ENCODE data around the gene PPP2R5A. TPM values are rescaled to one million over a fixed set of nuclear protein-coding genes. Genes with fewer than 3 reads are reported as not detected.

The PPP2R5A gene
- total RNA-seq, 1 experiment from 2014 or later = 65.3 TPM

DNA sequence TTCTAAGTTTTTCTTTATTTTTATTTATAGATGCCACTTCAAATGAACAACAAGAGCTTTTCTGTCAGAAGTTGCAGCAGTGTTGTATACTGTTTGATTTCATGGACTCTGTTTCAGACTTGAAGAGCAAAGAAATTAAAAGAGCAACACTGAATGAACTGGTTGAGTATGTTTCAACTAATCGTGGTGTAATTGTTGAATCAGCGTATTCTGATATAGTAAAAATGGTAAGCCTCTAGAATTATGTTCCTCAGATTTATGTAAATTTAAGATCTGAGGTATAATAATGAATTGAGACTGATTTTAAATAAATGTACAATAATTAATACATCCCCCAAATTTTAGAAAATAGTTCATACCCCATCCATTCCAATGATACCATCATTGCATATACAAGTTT, 43.9 kb downstream of the PPP2R5A start:
- H3K4me3 ChIP-seq (ENCODE audit: insufficient read depth, low read depth, low read length) = no peak overlapping the region
- H3K36me3 ChIP-seq (replicated peaks; ENCODE audit: control insufficient read depth, insufficient read depth, low read length) = no peaks in the 10 kb centered on the region; the same call in 1 of the 2 replicates
- DNase-seq = no peak
- no peaks in the 10 kb centered on the region for H3K27me3 ChIP-seq (ENCODE audit: control insufficient read depth, insufficient read depth, low read length)

DNA sequence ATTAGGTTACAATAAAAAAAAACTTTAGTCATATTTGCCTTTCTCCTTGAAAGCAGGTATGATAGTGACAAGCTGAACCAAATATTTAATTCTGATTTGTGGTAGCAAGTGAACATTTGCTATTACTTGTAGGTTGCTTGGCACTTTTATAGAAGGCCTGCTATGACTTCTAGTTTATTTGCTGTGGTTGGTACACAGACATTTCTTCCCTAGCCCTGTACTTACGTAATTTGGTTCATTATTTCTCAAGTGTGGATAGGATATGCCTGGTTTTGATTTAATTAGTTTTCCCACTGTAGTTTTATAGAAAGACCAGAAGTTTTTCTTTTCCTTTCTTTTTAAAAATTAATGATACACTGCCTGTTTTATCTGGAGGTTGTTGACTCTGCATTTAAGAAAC, 55.9 kb downstream of the PPP2R5A start:
- Histone ChIP-seq H3K36me3 (replicated peaks; ENCODE audit: control insufficient read depth, insufficient read depth, low read length) (no peaks in the 10 kb centered on the region; the same call in 1 of the 2 replicates), H3K27me3 (ENCODE audit: control insufficient read depth, insufficient read depth, low read length) (no peaks in the 10 kb centered on the region), H3K4me3 (ENCODE audit: insufficient read depth, low read depth, low read length) (no peak overlapping the region)
- DNase-seq = no peak

DNA sequence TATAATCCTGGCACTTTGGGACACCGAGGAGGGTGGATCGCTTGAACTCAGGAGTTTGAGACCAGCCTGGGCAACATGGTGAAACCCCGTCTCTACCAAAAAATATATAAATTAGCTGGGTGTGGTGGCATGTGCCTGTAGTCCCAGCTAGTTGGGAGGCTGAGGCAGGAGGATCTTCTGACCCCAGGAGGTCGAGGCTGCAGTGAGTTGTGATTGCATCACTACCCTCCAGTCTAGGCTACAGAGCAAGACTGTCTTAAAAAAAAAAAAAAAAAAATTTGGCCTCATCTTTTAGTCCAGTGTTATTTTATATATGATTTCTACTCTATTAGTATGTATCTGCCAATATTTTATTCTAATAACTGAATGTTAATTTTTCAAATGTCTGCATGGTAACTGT, 59.7 kb downstream of the PPP2R5A start:
- H3K36me3 ChIP-seq (replicated peaks; ENCODE audit: control insufficient read depth, insufficient read depth, low read length) = no peaks in the 10 kb centered on the region; the same call in 1 of the 2 replicates
- DNase-seq = no peak
- H3K27me3 ChIP-seq (ENCODE audit: control insufficient read depth, insufficient read depth, low read length) = no peaks in the 10 kb centered on the region
- no peak overlapping the region for H3K4me3 ChIP-seq (ENCODE audit: insufficient read depth, low read depth, low read length)

DNA sequence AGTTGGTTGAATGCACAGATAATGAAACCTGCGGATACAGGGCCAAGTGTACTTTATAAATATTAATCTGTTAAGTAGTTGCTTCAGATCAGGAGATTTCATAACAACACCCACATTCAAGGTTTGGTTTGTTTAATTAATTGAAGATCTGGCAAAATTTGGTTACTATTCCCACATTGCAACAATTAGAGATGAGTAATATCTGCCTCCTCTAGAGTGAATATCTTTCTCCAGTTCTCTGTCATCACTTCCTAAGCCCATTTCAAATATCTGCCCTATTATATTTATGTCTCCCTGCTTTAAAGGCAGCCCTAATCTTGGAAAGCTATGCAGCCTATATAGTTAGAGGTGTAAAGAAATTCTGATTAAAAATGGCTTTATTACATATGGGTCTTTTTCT, 61.4 kb downstream of the PPP2R5A start:
- no peaks in the 10 kb centered on the region for H3K27me3 ChIP-seq (ENCODE audit: control insufficient read depth, insufficient read depth, low read length)
- no peak for DNase-seq
- H3K4me3 ChIP-seq (ENCODE audit: insufficient read depth, low read depth, low read length) = no peak overlapping the region
- no peaks in the 10 kb centered on the region; the same call in 1 of the 2 replicates for H3K36me3 ChIP-seq (replicated peaks; ENCODE audit: control insufficient read depth, insufficient read depth, low read length)

DNA sequence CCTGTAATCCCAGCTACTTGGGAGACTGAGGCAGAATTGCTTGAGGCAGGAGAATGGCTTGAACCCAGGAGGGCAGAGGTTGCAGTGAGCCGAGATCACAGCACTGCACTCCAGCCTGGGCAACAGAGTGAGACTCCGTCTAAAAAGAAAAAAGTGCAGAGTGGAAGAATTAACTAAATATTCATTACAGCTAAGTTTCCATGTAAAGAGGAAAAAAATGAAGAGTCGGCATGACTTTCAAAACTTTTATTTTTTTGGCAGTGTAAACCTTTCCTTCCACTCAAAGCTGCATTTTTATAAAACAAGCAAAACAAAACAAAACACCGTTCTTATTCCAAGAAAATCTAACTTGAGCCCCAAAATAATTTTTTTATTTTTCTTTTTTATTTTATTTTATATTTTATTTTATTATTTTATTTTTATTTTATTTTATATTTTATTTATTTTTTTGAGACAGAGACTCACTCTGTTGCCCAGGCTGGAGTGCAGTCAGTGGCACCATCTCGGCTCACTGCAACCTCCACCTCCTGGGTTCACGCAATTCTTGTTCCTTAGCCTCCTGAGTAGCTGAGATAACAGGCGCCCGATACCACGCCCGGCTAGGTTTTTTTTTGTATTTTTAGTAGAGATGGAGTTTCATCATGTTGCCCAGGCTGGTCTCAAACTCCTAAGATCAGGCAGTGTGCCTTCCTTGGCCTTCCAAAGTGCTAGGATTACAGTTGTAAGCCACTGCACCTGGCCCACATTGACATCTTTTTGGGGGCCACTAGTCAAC, 66.6 kb downstream of the PPP2R5A start:
- Histone ChIP-seq H3K36me3 (replicated peaks; ENCODE audit: control insufficient read depth, insufficient read depth, low read length) (peaks cover 6% of the 10 kb centered on the region), H3K4me3 (ENCODE audit: insufficient read depth, low read depth, low read length) (no peak overlapping the region), H3K27me3 (ENCODE audit: control insufficient read depth, insufficient read depth, low read length) (no peaks in the 10 kb centered on the region)
- no peak for DNase-seq

DNA sequence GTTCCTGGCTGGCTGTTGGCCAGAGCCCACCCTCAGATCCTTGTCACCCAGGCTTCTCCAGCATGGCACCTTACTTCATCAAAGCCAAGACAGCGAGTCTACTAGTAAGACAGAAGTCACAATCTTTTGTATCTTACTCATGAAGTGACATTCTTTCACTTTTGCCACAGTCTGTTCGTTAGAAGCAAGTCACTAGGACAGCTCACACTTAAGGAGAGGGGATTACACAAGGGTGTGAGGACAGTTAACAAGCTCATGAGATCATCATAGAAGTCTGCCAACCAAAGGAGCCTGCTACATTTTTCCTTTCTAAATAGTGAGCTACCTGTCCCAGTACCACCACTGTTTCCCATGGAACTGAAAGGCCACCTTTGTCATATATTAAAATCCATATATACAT, 68.0 kb downstream of the PPP2R5A start:
- H3K27me3 ChIP-seq (ENCODE audit: control insufficient read depth, insufficient read depth, low read length) = no peaks in the 10 kb centered on the region
- DNase-seq = no peak
- H3K4me3 ChIP-seq (ENCODE audit: insufficient read depth, low read depth, low read length) = no peak overlapping the region
- H3K36me3 ChIP-seq (replicated peaks; ENCODE audit: control insufficient read depth, insufficient read depth, low read length) = peaks cover 7% of the 10 kb centered on the region

DNA sequence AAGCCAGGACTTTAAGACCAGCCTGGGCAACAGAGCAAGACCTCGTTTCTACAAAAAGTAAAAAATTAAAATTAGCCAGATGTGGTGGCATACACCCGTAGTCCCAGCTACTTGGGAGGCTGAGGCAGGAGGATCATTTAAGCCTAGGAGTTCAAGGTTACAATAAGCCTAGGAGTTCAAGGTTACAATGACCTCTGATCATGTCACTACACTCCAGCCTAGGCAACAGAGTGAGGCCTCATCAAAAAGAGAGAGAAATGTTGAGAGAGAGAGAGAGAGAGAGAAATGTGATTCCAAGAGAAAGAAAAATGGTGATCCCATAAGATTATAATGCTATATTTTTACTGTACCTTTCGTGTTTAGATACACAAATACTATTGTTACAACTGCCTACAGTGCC, 69.3 kb downstream of the PPP2R5A start:
- Histone ChIP-seq H3K4me3 (ENCODE audit: insufficient read depth, low read depth, low read length) (no peak overlapping the region), H3K27me3 (ENCODE audit: control insufficient read depth, insufficient read depth, low read length) (no peaks in the 10 kb centered on the region), H3K36me3 (replicated peaks; ENCODE audit: control insufficient read depth, insufficient read depth, low read length) (peaks cover 9% of the 10 kb centered on the region)
- DNase-seq = no peak

DNA sequence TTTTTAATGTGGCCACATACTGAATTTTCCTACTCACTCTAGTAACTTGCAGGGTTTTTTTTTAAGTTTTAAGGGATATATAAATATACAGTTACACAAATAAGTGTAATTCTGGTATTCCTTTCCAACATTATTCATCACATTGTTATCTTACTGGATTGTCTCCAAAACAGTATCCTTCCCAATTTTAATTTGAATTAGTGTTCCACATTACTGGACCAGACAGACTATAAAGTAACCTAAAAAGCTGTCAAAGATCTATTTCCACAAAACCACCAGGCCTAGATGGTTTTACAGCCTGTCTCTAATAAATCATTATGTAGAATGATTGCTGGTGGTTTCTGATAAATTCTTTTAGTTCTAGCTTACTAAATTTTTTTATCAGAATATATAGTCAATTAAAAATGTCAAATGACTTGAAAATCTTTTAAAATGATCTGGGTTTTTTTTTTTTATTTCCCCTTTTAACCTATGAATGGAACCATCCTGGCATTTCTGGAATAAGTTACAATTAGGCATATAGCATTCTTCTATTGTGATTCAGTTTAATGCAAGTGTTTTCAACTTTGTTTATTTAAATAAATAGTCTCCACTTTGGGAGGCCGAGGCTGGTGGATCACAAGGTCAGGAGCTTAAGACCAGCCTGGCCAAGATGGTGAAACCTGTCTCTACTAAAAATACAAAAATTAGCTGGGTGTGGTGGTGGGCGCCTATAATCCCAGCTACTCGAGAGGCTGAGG, 70.2 kb downstream of the PPP2R5A start:
- no peak for DNase-seq
- H3K4me3 ChIP-seq (ENCODE audit: insufficient read depth, low read depth, low read length) = no peak overlapping the region
- H3K27me3 ChIP-seq (ENCODE audit: control insufficient read depth, insufficient read depth, low read length) = no peaks in the 10 kb centered on the region
- H3K36me3 ChIP-seq (replicated peaks; ENCODE audit: control insufficient read depth, insufficient read depth, low read length) = peaks cover 12% of the 10 kb centered on the region

DNA sequence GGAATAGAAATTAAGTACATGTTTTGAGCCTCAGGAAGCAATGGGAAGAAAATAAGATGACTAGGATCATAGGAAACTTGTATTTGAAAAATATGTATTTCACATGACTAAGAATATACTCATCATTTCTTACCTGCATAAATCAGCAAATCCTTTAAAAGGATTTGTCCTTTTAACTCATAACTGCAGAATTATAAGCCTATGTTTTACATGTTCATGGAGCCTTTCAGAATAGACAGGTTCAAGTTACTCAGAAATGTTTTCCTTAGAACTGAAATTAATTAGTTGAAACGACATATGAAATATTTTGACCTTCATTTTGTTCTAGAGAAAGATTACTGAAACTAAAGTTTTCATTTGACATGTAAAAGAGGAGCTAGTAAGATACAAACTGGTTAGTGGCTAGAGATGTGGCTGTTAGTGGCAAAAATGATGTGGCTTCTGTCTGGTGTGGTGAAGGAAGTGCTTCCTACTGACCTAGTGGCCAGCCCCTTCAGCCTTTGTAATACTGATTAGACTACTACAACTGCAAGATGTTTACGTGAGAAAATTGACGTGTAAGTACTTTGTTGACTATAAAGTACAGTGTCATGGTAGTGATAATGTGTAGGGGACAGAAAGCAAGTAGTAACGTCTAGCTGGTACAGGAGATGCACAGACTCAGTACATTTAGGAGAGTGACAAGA, 74.7 kb downstream of the PPP2R5A start:
- Histone ChIP-seq H3K4me3 (ENCODE audit: insufficient read depth, low read depth, low read length) (no peak overlapping the region), H3K27me3 (ENCODE audit: control insufficient read depth, insufficient read depth, low read length) (no peaks in the 10 kb centered on the region), H3K36me3 (replicated peaks; ENCODE audit: control insufficient read depth, insufficient read depth, low read length) (peaks cover 7% of the 10 kb centered on the region)
- no peak for DNase-seq

DNA sequence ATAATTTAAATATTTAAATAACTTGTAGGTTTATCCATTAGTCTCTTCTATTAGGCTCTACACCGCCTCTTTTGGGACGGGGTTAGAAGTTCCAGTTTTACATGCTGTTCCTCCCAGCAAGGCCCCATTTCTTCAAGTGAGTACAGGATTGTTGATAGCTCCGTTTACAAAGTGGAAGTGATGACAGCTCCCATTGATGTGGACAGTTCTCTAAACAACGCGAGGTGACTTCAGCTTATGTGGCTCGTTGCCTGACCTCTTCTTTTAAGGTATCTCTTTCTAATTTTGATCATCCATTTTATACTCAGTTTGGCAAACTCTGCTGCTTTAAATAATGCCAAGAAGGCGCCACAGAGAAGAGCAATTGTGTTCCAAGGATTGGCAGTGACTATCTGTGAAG, 79.8 kb downstream of the PPP2R5A start:
- Histone ChIP-seq H3K27me3 (ENCODE audit: control insufficient read depth, insufficient read depth, low read length) (no peaks in the 10 kb centered on the region), H3K36me3 (replicated peaks; ENCODE audit: control insufficient read depth, insufficient read depth, low read length) (peaks cover 6% of the 10 kb centered on the region), H3K4me3 (ENCODE audit: insufficient read depth, low read depth, low read length) (no peak overlapping the region)
- DNase-seq = no peak

DNA sequence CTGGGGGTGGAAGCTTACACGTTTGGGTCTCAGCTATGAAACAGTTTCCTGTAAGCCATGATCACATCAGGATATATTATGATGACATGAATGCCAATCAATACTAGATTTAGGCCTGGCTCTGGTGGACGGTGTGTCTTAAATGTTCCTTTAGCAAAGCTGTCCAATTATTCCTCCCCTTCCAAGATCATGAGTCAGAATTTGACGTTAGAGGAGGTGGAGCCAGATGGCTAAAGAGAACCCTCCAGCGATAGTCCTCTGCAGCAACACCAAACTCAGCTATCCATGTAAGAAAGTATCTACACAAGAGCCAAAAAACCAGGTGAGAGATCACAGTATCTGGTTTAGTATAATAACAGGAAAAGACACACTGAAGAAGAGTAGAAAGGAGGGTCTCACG, 81.7 kb downstream of the PPP2R5A start:
- H3K27me3 ChIP-seq (ENCODE audit: control insufficient read depth, insufficient read depth, low read length) = no peaks in the 10 kb centered on the region
- H3K4me3 ChIP-seq (ENCODE audit: insufficient read depth, low read depth, low read length) = no peak overlapping the region
- peaks cover 2% of the 10 kb centered on the region for H3K36me3 ChIP-seq (replicated peaks; ENCODE audit: control insufficient read depth, insufficient read depth, low read length)
- DNase-seq = no peak

DNA sequence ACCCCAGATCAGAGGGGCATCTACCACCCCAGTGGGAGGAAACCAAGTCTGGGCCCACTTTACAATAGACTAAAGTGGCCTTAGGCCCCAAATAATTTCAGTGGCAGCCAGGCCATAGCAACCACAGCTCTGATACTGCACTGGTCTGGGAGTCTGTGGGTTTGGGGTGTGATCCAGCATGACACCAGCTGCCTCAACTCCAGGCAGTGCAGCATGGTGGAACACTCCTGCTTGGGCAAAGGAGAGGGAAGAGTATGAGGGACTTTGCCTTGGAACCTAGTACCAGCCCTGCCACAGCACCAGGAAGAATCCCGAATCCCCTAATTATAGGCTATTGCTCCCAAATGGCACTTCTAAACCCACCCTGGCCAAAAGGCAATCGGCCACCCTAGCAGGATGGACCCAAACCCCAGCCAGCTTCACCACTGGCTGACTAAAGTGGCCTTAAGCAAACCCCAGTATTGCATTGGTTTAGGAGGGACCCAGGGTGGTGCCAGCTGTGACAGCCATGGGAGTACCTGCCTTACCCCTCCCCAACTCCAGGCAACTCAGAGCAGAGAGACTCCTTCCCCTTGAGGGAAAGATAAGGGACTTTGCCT, 82.4 kb downstream of the PPP2R5A start:
- peaks cover 2% of the 10 kb centered on the region for H3K36me3 ChIP-seq (replicated peaks; ENCODE audit: control insufficient read depth, insufficient read depth, low read length)
- H3K27me3 ChIP-seq (ENCODE audit: control insufficient read depth, insufficient read depth, low read length) = no peaks in the 10 kb centered on the region
- no peak overlapping the region for H3K4me3 ChIP-seq (ENCODE audit: insufficient read depth, low read depth, low read length)
- no peak for DNase-seq

DNA sequence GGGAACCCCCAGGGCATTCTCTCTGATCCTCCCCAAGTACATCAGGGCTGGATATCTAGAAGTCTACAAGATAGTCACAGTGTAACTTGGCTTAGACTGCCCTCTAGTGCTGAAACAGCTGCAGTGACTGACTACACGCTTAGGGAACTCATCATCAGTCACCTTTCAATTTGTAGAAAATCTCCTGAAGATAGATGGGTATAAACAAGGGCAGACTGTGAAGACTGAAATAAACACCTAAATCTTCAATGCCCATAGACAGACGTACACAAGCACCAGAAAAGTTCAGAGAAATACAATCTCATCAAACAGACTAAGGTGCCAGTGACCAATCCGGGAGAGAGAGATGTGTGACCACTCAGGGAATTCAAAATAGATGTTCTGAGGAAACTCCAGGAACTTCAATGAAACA, 82.9 kb downstream of the PPP2R5A start:
- no peaks in the 10 kb centered on the region for H3K27me3 ChIP-seq (ENCODE audit: control insufficient read depth, insufficient read depth, low read length)
- peak; percentile 75 for DNase-seq
- no peak overlapping the region for H3K4me3 ChIP-seq (ENCODE audit: insufficient read depth, low read depth, low read length)
- peaks cover 2% of the 10 kb centered on the region for H3K36me3 ChIP-seq (replicated peaks; ENCODE audit: control insufficient read depth, insufficient read depth, low read length)

DNA sequence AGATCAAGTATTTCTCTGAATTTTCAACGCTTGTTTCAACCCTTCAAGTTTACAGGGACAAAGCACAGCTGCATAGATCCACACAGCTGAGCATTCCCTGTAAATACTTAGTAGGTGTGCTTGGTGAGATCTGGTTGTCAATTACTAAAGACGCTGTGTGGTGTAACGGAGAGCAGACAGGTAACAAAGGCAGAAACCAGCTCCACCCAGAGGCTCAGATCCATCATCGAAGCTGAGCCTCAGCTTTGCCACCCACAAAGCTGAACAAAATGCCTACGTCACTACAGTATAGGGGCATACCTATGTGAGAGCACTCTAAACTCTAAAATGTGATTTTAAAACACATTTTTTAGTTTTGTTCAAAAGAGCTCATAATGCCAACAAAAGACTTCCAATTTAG, 90.8 kb downstream of the PPP2R5A start:
- Histone ChIP-seq H3K4me3 (ENCODE audit: insufficient read depth, low read depth, low read length) (no peak overlapping the region), H3K27me3 (ENCODE audit: control insufficient read depth, insufficient read depth, low read length) (no peaks in the 10 kb centered on the region), H3K36me3 (replicated peaks; ENCODE audit: control insufficient read depth, insufficient read depth, low read length) (peaks cover 13% of the 10 kb centered on the region)
- DNase-seq = no peak

All from H7 (cell line).